Measurements from ENCODE around the gene DCDC2.
"Not testable (repeated sequence)": the region's sequence is repeated elsewhere in the genome, so short reads cannot be mapped to it uniquely, and the experiment has no call there.

The DCDC2 gene

DNA sequence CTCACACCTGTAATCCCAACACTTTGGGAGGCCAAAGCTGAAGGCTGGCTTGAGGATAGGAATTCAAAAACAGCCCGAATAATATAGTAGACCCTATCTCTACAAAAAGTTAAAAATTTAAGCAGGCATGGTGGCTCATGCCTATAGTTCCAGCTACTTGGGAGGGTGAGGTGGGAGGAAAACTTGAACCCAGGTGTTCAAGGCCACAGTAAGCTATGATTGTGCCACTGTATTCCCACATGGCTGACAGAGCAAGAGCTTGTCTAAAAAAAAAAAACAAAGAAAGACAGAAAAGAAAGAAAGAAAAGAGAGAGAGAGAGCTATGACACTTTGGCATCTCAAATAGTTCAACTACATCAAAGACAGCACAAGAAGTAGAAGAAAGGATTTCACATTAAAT, 33.2 kb downstream of the DCDC2 start:
- DNase-seq (ENCODE audit: low read depth) = no peak

- no peak for DNase-seq (ENCODE audit: low read depth)
Observed at GRCh38 chr6:24323632-24324337, 34.1 kb downstream of the DCDC2 start.

DNA sequence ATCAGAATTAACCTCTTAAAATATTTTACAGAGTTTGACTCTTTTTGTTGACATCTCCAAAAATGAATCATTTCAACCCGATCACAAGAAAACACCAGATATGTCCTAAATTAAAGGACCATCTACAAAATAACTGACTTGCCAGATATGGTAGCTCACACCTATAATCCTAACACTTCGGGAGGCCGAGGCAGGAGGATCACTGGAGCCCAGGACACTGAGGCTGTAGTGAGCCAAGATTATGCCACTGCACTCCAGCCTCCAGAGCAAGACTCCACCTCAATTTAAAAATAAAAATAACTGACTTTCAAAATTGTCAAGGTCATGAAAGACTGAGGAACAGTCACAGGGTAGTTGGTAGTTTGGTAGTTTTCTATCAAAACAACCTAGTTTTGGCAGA, 34.9 kb downstream of the DCDC2 start:
- no peak for DNase-seq (ENCODE audit: low read depth)

GRCh38 chr6:24322446-24322845, 35.4 kb downstream of the DCDC2 start:
- not testable (repeated sequence) for DNase-seq (ENCODE audit: low read depth)

- no peak for DNase-seq (ENCODE audit: low read depth)
Observed at GRCh38 chr6:24321538-24322162, 36.2 kb downstream of the DCDC2 start.

- DNase-seq (ENCODE audit: low read depth) = no peak
Observed at GRCh38 chr6:24313251-24314141, 44.4 kb downstream of the DCDC2 start.

DNA sequence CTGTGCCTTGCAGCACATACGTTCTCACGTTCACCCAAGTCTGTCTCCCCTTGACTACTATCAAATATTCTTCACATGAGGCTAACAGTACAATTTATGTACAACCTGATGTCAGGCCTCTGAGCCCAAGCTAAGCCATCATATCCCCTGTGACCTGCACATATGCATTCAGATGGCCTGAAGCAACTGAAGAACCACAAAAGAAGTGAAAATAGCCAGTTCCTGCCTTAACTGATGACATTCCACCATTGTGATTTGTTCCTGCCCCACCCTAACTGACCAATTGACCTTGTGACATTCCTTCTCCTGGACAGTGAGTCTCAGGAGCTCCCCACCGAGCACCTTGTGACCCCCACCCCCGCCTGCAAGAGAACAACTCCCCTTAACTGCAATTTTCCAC, 46.1 kb downstream of the DCDC2 start:
- DNase-seq (ENCODE audit: low read depth) = not testable (repeated sequence)

GRCh38 chr6:24307881-24308280, 50.0 kb downstream of the DCDC2 start:
- DNase-seq (ENCODE audit: low read depth) = no peak

GRCh38 chr6:24306936-24307335, 50.9 kb downstream of the DCDC2 start:
- DNase-seq (ENCODE audit: low read depth) = no peak

- DNase-seq (ENCODE audit: low read depth) = no peak
Observed at GRCh38 chr6:24306038-24306437, 51.8 kb downstream of the DCDC2 start.

DNA sequence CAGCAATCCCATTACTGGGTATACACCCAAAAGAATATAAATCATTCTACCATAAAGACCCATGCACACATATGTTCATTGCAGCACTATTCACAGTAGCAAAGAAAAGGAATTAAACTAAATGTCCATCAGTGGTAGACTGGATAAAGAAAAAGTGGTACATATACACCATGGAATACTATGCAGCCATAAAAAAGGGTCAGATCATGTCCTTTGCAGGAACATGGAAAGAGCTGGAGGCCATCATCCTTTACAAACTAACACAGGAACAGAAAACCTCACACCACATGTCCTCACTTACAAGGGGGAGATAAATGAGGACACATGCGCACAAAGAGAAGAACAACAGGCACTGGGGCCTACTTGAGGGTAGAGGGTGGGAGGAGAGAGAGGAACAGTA, 60.9 kb downstream of the DCDC2 start:
- no peak for DNase-seq (ENCODE audit: low read depth)

DNA sequence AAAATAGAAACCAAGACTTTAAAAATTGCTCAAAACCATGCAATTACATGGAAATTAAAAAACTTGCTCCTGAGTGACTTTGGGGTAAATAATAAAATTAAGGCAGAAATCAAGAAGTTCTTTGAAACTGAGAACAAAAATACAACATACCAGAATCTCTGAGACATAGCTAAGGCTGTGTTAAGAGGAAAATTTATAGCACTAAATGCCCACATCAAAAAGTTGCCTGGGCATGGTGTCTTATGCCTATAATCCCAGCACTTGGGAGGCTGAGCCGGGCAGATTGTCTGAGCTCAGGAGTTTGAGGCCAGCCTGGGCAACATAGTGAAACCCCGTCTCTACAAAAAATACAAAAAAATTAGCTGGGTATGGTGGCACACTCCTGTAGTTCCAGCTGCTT, 64.0 kb downstream of the DCDC2 start:
- DNase-seq (ENCODE audit: low read depth) = not testable (repeated sequence)

DNA sequence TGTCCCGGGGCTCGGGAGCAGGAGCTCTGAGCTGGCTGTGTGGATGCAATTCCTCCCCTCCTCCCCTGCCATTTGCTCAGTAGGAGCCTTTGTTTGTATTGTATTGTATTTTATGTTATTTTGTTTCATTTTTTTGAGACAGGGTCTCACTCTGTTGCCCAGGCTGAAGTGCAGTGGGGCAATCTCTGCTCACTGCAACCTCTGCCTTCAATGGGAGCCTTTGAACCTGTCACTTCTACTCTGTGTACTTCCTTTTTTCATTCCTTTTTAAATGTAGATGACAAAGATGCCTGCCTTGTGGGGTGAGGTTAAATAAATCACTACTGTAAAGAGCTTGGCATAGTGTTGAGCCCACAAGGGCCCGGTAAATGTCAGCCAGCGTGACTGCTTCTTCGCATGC, 70.6 kb downstream of the DCDC2 start:
- DNase-seq (ENCODE audit: low read depth) = no peak

- DNase-seq (ENCODE audit: low read depth) = no peak
Observed at GRCh38 chr6:24284006-24284405, 73.9 kb downstream of the DCDC2 start.

DNA sequence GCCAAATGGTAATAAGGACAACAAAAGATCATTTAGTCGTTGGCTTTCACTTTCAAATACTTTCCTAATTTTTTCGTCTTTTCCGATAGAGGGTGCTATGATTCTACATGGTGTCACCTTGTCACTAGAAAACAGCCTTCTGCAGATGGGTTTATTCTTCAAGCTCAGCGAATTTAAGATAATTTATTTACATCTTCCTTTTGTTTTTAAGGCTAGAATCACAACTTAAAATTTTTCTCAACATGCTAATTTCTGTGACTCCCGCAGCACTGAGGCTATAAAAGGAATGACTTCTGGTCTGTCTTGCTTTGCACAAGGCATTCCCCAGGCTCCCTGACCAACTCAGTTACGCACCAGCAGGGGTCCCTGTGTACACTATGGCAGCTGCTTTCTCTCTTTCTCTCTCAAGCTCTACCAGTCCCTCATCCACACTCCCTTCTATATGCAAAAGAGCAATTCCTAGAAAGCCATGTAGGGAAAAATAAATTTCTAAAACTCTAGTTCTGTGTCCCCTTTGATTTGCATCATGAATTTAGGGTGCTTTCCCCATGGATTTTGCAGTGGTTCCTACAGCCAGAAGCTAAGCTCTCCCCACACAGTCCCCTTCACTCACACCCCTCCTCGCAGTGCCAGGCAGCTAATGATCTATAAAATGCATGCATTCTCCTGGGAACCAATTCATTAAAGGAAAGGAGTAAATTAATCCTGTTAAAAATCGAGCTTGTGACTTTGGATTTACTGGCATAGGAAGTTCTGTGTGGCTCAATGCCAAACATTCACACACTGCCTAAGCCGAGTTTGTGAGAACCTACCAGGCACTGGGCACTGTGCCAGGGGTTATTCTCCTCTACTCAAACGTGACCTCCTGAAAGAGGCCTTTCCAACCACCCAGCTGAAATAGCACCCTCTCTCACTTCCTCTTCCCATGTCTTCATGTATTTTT, 74.5 kb downstream of the DCDC2 start:
- no peak for DNase-seq (ENCODE audit: low read depth)

DNA sequence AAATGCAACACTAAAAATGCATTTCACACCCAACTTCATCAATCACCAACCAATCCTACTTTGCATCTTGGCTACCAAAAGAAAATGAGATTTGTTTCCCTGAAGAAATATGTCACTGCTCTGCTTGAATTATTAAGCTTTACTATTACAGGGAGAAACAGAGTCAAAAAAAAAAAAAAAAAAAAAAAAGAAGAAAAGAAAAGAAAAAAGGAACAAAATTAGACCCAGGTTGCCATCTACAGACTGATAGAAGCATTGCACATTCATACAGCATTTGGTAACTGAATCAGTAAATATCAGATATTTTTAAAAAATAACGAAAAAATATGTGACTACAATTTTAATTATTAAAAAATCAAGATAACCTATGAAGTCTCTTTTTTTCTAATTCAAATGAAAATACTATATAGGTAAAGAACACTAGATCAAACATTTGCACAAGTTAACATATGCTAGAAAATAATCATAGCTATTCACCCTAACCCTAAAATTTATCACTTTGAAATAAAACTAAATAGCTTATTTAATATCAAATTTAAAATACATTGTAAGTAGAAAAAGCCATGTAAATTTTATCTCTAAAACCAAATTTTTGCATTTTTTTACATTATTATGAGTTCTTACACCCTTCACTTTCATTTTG, 83.3 kb downstream of the DCDC2 start:
- DNase-seq (ENCODE audit: low read depth) = no peak

DNA sequence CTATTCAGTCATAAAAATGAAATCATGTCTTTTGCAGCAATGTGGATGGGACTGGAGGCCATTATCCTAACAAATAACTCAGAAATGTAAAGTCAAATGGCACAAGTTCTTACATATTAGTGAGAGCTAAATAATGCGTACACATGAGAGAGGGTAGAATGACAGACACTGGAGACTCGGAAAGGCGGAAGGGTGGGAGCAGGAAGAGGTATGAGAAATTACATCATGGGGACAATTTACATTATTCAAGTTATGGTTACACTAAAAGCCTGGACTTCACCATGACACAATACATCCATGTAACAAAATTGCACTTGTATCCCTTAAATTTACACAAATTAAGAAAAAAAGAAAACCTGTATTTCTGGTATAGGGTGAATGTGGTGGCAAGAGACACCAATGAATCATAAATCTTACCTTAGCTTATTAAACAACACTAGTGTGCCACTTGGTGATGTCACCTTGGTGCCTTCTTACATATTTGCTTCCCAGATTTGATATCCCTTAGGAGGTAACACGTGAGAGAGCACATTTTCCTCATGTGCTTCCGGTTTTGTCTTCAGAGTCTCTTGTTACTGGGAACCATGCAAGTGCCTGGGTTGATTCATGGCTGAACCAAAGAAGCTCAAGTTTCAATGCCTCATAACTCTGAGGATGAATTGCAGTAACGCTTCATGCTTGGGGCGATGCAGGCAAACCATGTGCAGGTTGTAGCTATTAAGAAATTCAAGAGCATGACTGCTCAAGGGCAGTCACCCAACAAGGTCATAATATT, 84.6 kb downstream of the DCDC2 start:
- DNase-seq (ENCODE audit: low read depth) = no peak

DNA sequence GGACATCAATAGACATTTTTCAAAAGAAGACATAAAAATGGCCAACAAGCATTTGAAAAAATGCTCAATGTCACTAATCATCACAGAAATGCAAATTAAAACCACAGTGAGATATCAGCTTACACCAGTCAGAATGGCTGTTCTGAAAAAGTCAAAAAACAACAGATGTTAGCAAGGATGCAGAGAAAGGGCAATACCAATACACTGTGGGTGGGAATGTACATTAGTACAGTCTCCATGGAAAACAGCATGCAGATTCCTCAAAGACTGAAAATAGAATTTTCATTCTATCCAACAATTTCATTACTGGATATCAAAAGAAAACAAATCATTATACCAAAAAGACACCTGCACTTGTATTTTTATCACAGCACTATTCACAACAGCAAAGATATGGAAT, 85.3 kb downstream of the DCDC2 start:
- DNase-seq (ENCODE audit: low read depth) = no peak

- DNase-seq (ENCODE audit: low read depth) = no peak
Observed at GRCh38 chr6:24272148-24272547, 85.7 kb downstream of the DCDC2 start.

DNA sequence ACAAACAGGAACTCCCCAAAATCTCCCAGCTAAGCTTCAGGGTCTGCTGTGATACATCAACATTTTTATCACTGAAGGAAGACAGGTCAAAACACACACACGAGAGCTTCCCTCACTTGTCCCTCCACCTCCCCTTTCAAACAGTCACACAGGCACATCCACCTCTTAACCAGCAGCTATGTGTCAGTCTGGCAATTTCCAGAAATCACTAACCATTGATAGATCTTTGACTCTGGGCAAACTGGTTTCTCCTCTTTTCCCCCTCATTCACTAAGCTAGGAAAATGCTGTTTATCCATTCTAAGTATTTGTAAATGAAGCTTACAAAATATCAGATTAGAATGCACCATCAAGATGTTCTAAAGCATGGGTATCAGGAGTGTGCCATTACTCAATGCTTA, 87.8 kb downstream of the DCDC2 start:
- no peak for DNase-seq (ENCODE audit: low read depth)

DNA sequence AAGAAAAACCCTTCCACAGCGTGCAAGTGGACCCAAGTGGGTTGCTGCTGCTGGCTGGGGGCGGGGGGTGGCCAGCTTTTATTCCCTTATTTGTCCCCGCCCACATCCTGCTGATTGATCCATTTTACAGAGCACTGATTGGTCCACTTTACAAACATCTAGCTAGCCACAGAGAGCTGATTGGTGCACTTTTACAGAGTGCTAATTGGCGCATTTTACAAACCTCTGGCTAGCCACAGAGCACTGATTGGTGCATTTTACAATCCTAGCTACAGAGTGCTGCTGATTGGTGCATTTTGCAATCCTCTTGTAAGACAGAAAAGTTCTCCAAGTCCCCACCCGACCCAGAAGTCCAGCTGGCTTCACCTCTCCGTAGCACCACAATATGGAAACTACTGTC, 99.6 kb downstream of the DCDC2 start:
- not testable (repeated sequence) for DNase-seq (ENCODE audit: low read depth)

Measured in activated gamma-delta T cell treated with anti-CD3 and anti-CD28 coated beads, Interleukin-2, amount 50 U/mL, for 16 hours (primary cell).